OCI-LY7 (cell line): ENCODE results near the gene LTBP4. TPM values are rescaled to one million over a fixed set of nuclear protein-coding genes. Genes with fewer than 3 reads are reported as not detected.

ENCODE experiments used
- BruUV-seq: library from RNA; stranded (reverse); fragments of 400-500 nt; replicated peaks from 2 replicates; lab custom pipeline; 2021; lab: Mats Ljungman, UMichigan
- CTCF ChIA-PET: fragments of 300-600 bp; sonication (Branson Sonifier 250); formaldehyde crosslinking; loops from one replicate; lab custom pipeline; 2022; ENCODE audit warnings: antibody characterized with exemption; ENCODE audit not compliant: unreplicated experiment; lab: Charles Lee
- POLR2A ChIA-PET: fragments of 300-600 bp; sonication (Branson Sonifier 250); formaldehyde crosslinking; loops from one replicate; lab custom pipeline; 2022; ENCODE audit warnings: antibody characterized with exemption; lab: Charles Lee
- DNase-seq: peaks from one replicate; pipeline ENCODE4 v3.0.0-alpha.2; 2015; ENCODE audit warnings: low spot score
- H2AFZ ChIP-seq: fragments of 200-600 bp; sonication (generic), shearing (Covaris generic); 2 replicates; pipeline ENCODE4 v1.6.1; 2014; ENCODE audit warnings: mild to moderate bottlenecking, antibody characterized with exemption, low read length, moderate library complexity
- H3K27ac ChIP-seq: fragments of 200-600 bp; sonication (generic); 2 replicates; pipeline ENCODE4 v1.5.1; 2014; ENCODE audit warnings: mixed run types, low read depth, mild to moderate bottlenecking, moderate library complexity, low read length, inconsistent platforms; ENCODE audit not compliant: poor library complexity, severe bottlenecking
- H3K36me3 ChIP-seq: fragments of 200-600 bp; sonication (generic); 2 replicates; pipeline ENCODE4 v1.6.1; 2014; ENCODE audit warnings: mild to moderate bottlenecking, antibody characterized with exemption, low read length, moderate library complexity, mixed read lengths; ENCODE audit not compliant: insufficient read depth
- H3K4me1 ChIP-seq: fragments of 200-600 bp; sonication (generic); 2 replicates; pipeline ENCODE4 v1.5.1; 2014; ENCODE audit warnings: mild to moderate bottlenecking, low read length; ENCODE audit not compliant: insufficient read depth, poor library complexity, severe bottlenecking
- H3K4me2 ChIP-seq: fragments of 200-600 bp; sonication (generic); 2 replicates; pipeline ENCODE4 v1.6.1; 2014; ENCODE audit warnings: mild to moderate bottlenecking, low read length
- H3K4me3 ChIP-seq: fragments of 200-600 bp; sonication (generic); 2 replicates; pipeline ENCODE4 v1.5.1; 2014; ENCODE audit warnings: mild to moderate bottlenecking, low read depth, low read length; ENCODE audit not compliant: poor library complexity, severe bottlenecking
- H3K79me2 ChIP-seq: fragments of 200-600 bp; sonication (generic); 2 replicates; pipeline ENCODE4 v1.6.1; 2016; ENCODE audit warnings: low read depth, mild to moderate bottlenecking, low read length, moderate library complexity, mixed read lengths; ENCODE audit not compliant: insufficient read depth
- H3K9me2 ChIP-seq: fragments of 200-600 bp; sonication (generic); 2 replicates; pipeline ENCODE4 v1.6.1; 2016; ENCODE audit warnings: mild to moderate bottlenecking, low read length, mixed read lengths; ENCODE audit not compliant: insufficient read depth
- H3K9me3 ChIP-seq: fragments of 200-600 bp; sonication (generic); 2 replicates; pipeline ENCODE4 v1.6.1; 2014; ENCODE audit warnings: mild to moderate bottlenecking, mixed run types, low read length, mixed read lengths
- H4K20me1 ChIP-seq: fragments of 200-600 bp; sonication (generic); 2 replicates; pipeline ENCODE4 v1.6.1; 2014; ENCODE audit warnings: mild to moderate bottlenecking, antibody characterized with exemption, low read length, moderate library complexity, mixed read lengths; ENCODE audit not compliant: insufficient read depth
- EZH2phosphoT487 ChIP-seq: fragments of 200-600 bp; sonication (generic); IDR thresholded peaks from 2 replicates; pipeline ENCODE4 v1.6.1; 2018; ENCODE audit warnings: low read depth, borderline replicate concordance, mild to moderate bottlenecking, mixed run types, antibody characterized with exemption, low read length, moderate library complexity, mixed read lengths
- intact Hi-C: fragments of 100-400 bp; cut with micrococcal nuclease; formaldehyde crosslinking; loops from one replicate; pipeline ENCODE4 v1.10.0; 2022; ENCODE audit not compliant: unreplicated experiment
- total RNA-seq, 2 experiments: library from RNA; depleted of rRNA in 1 of 2; stranded (reverse); fragments of >200 nt in 1 of 2; shearing (Covaris generic) in 1 of 2; gene quantifications; 2 replicates each; pipeline ENCODE4 v1.2.3, GENCODE V29; 2014 to 2022
- TF ChIP-seq, protein P1 (sequence below): fragments of 200-600 bp; sonication (generic); conservative IDR thresholded peaks from 2 replicates; pipeline ENCODE4 v1.5.1; 2014; ENCODE audit warnings: mild to moderate bottlenecking, antibody characterized with exemption, low read length, moderate library complexity, mixed read lengths

The LTBP4 gene
- total RNA-seq, 2 experiments from 2014 or later: 44.5 to 108 TPM

DNA sequence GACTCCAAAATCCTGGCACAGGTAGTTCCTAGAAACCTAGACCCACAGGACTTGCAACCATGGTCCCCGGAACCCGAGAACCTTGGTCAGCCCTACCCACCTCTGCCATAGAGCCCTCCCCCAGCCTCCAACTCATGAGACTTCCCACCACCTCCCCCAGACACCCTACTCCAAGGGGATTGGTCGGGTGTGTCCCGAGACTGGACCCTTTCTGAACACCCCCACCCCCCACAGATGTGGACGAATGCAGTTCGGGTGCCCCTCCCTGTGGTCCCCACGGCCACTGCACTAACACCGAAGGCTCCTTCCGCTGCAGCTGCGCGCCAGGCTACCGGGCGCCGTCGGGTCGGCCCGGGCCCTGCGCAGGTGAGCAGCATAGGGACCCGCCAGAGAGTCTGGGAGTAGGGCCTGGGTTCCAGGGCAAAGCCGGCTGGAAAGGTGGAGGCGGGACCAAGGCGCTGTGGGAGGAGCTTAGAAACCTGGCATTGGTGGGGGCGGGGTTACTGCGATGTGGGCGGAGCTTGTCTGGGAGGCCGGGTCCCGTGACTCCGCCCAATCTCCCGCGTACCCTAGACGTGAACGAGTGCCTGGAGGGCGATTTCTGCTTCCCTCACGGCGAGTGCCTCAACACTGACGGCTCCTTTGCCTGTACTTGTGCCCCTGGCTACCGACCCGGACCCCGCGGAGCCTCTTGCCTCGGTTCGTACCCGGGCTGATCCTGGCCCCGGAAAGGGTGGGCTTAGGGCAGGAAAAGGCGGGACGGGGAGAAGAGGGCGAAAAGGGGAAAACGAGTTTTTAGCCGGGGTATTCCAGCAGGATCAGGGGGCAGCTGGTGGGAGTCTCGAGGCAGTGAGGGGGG lies 11.9 kb downstream of the LTBP4 start:
- peak overlapping the region; percentile 96 for H3K4me2 ChIP-seq
- no peaks in the 10 kb centered on the region for H4K20me1 ChIP-seq
- no peaks in the 10 kb centered on the region for H3K9me2 ChIP-seq
- H2AFZ ChIP-seq: peak overlapping the region; percentile 74
- no peaks in the 10 kb centered on the region for H3K36me3 ChIP-seq
- H3K4me3 ChIP-seq: peak overlapping the region; percentile 79
- ChIA-PET POLR2A (interaction anchor here (0.5 to 1.0 kb wide), 2 partner anchors 9 to 1591 kb away, joined by 3 to 5 read pairs; no protein-coding TSS in a partner anchor), CTCF (no interaction called here)
- no peak for TF ChIP-seq EZH2phosphoT487
- TF ChIP-seq, protein P1, sequence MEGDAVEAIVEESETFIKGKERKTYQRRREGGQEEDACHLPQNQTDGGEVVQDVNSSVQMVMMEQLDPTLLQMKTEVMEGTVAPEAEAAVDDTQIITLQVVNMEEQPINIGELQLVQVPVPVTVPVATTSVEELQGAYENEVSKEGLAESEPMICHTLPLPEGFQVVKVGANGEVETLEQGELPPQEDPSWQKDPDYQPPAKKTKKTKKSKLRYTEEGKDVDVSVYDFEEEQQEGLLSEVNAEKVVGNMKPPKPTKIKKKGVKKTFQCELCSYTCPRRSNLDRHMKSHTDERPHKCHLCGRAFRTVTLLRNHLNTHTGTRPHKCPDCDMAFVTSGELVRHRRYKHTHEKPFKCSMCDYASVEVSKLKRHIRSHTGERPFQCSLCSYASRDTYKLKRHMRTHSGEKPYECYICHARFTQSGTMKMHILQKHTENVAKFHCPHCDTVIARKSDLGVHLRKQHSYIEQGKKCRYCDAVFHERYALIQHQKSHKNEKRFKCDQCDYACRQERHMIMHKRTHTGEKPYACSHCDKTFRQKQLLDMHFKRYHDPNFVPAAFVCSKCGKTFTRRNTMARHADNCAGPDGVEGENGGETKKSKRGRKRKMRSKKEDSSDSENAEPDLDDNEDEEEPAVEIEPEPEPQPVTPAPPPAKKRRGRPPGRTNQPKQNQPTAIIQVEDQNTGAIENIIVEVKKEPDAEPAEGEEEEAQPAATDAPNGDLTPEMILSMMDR: no peak
- H3K27ac ChIP-seq: peak overlapping the region; percentile 70
- no peaks in the 10 kb centered on the region for H3K79me2 ChIP-seq
- H3K9me3 ChIP-seq: no peaks in the 10 kb centered on the region
- peaks cover 38% of the 10 kb centered on the region for H3K4me1 ChIP-seq
- intact Hi-C loops: no loop called here
- BruUV-seq: no TSS peak
- DNase-seq: peak; percentile 87

DNA sequence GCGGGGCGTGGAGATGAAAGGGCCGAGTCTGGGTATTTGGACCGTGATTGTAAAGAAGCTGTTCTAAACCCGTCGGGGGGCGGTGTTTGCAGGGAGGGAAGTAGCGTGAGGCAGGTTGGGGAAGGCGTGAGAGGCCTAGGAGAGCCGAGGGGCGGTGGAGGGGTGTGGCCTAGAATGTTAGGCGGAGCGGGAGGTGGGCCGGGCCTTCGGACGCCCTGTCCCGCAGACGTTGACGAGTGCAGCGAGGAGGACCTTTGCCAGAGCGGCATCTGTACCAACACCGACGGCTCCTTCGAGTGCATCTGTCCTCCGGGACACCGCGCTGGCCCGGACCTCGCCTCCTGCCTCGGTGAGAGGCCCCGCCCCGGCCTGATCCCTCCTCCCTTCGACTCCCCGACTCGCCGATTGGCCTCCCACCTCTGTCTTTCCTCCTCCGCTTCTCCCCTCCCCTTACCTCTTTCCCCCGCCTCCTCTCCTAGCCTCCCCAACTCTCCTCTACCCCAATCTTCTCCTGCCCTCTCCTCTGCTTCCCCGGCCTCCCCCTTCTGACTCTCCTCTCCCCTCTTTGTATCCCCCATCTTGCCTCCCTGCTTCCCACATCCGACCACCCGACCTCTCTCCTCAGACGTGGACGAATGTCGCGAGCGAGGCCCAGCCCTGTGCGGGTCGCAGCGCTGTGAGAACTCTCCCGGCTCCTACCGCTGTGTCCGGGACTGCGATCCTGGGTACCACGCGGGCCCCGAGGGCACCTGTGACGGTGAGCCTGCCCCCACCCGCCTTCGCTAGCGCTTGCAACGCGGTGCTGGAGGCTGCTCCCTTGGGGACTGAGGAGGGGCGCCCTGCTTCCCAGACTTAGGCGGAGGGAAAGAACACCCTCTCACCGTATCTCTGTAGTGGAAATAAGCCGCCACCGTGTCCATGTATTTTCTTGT lies 12.8 kb downstream of the LTBP4 start:
- POLR2A ChIA-PET: interaction anchor here (1.0 kb wide), 1 partner anchor 10 kb away, joined by 5 read pairs; no protein-coding TSS in a partner anchor
- H3K9me3 ChIP-seq: no peaks in the 10 kb centered on the region
- no peaks in the 10 kb centered on the region for H4K20me1 ChIP-seq
- no peaks in the 10 kb centered on the region for H3K36me3 ChIP-seq
- DNase-seq: peak; percentile 91
- TSS peak; percentile 34 for BruUV-seq
- intact Hi-C loops: no loop called here
- TF ChIP-seq, protein P1: no peak
- no peak for TF ChIP-seq EZH2phosphoT487
- peaks cover 35% of the 10 kb centered on the region for H3K4me1 ChIP-seq
- peak overlapping the region; percentile 74 for H2AFZ ChIP-seq
- H3K27ac ChIP-seq: peak overlapping the region; percentile 70
- no peaks in the 10 kb centered on the region for H3K9me2 ChIP-seq
- no peaks in the 10 kb centered on the region for H3K79me2 ChIP-seq
- CTCF ChIA-PET: no interaction called here
- H3K4me2 ChIP-seq: peak overlapping the region; percentile 96
- peak overlapping the region; percentile 79 for H3K4me3 ChIP-seq
